GM12891 (cell line): Measurements from ENCODE around the gene CELA3B.

Experiments
- POLR2A ChIP-seq: IDR thresholded peaks from 2 replicates; pipeline ENCODE4 v1.6.1; 2011; ENCODE audit warnings: low read depth, low read length, control low read depth
- SPI1 ChIP-seq: IDR thresholded peaks from 2 replicates; pipeline ENCODE4 v1.6.1; 2011; ENCODE audit warnings: low read depth, low read length, control low read depth
- TAF1 ChIP-seq: IDR thresholded peaks from 2 replicates; pipeline ENCODE4 v1.6.1; 2011; ENCODE audit warnings: low read depth, low read length, control low read depth

DNA sequence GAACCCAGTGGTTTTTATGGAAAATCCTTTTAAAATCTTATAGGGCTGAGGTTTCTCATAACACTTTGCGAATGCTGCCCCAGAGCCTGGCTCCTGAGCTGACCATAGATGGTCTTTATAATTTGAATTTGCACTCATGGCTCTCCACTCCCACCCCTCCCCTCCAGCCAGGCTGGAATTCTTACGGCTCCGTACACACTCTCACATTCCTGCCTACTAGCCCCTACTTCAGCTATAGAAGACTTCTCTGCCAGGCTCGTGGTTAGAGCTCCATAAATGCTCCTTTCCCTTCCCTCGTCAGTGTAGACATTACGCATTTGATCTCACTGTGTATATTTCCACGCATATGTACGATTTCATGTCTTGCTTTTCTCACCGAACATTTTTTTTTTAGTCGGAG, 34.4 kb upstream of the CELA3B start:
- no peak for TF ChIP-seq TAF1
- TF ChIP-seq SPI1: no peak
- TF ChIP-seq POLR2A: no peak
